PC-9 (cell line): ENCODE measurements around the gene KCNJ6. TPM values are rescaled to one million over a fixed set of nuclear protein-coding genes. Genes with fewer than 3 reads are reported as not detected.
"Not testable (repeated sequence)": the region's sequence is repeated elsewhere in the genome, so short reads cannot be mapped to it uniquely, and the experiment has no call there.

Source experiments
- BruUV-seq: library from RNA; stranded (reverse); fragments of 400-500 nt; replicated peaks from 2 replicates; lab custom pipeline; 2021; lab: Mats Ljungman, UMichigan
- CTCF ChIA-PET: fragments of 300-600 bp; sonication (Branson Sonifier 250); formaldehyde crosslinking; loops from one replicate; lab custom pipeline; 2022; ENCODE audit warnings: antibody characterized with exemption; lab: Charles Lee
- POLR2A ChIA-PET: fragments of 300-600 bp; sonication (Branson Sonifier 250); formaldehyde crosslinking; loops from one replicate; lab custom pipeline; 2022; ENCODE audit warnings: antibody characterized with exemption; ENCODE audit not compliant: unreplicated experiment; lab: Charles Lee
- DNase-seq, 2 experiments: peaks; one replicate each; pipeline versions ENCODE4 v3.0.0 to v3.0.0-alpha.2; 2015 to 2022; ENCODE audit warnings: mixed read lengths in 1 of 2
- H2AFZ ChIP-seq: fragments of 200-600 bp; sonication (generic); 2 replicates; pipeline ENCODE4 v1.8.1; 2017; ENCODE audit warnings: antibody characterized with exemption
- H3F3A ChIP-seq: fragments of 200-600 bp; sonication (generic); 2 replicates; pipeline ENCODE4 v1.8.1; 2017; ENCODE audit warnings: antibody characterized with exemption, mild to moderate bottlenecking, low read depth; ENCODE audit not compliant: insufficient read depth
- H3K27ac ChIP-seq: fragments of 200-600 bp; sonication (generic); 2 replicates; pipeline ENCODE4 v1.6.1; 2016; ENCODE audit warnings: mixed run types
- H3K27me3 ChIP-seq: fragments of 200-600 bp; sonication (generic); 2 replicates; pipeline ENCODE4 v1.6.1; 2016; ENCODE audit warnings: low read depth, mixed run types; ENCODE audit not compliant: insufficient read depth
- H3K36me3 ChIP-seq: fragments of 200-600 bp; sonication (generic); 2 replicates; pipeline ENCODE4 v1.6.1; 2016; ENCODE audit warnings: low read depth, mixed run types
- H3K4me1 ChIP-seq: fragments of 200-600 bp; sonication (generic); replicated peaks from 2 replicates; pipeline ENCODE4 v1.6.1; 2016; ENCODE audit warnings: mixed run types; ENCODE audit not compliant: insufficient read depth
- H3K4me2 ChIP-seq: fragments of 200-600 bp; sonication (generic); 2 replicates; pipeline ENCODE4 v1.6.1; 2017; ENCODE audit warnings: mixed run types
- H3K4me3 ChIP-seq: fragments of 200-600 bp; sonication (generic); 2 replicates; pipeline ENCODE4 v1.6.1; 2016; ENCODE audit warnings: mixed run types
- H3K79me2 ChIP-seq: fragments of 200-600 bp; sonication (generic); 2 replicates; pipeline ENCODE4 v1.6.1; 2017; ENCODE audit warnings: low read depth, mixed run types
- H3K9me2 ChIP-seq: fragments of 200-600 bp; sonication (generic); 2 replicates; pipeline ENCODE4 v1.8.1; 2017; ENCODE audit warnings: mild to moderate bottlenecking; ENCODE audit not compliant: insufficient read depth
- H3K9me3 ChIP-seq: fragments of 200-600 bp; sonication (generic); 2 replicates; pipeline ENCODE4 v1.8.1; 2016; ENCODE audit warnings: low read depth; ENCODE audit not compliant: insufficient read depth
- H4K20me1 ChIP-seq: fragments of 200-600 bp; sonication (generic); 2 replicates; pipeline ENCODE4 v1.8.1; 2017; ENCODE audit not compliant: insufficient read depth
- CTCF ChIP-seq: fragments of 200-600 bp; sonication (generic); conservative IDR thresholded peaks from 2 replicates; pipeline ENCODE4 v1.6.1; 2017; ENCODE audit warnings: mixed run types, antibody characterized with exemption, mild to moderate bottlenecking, moderate library complexity
- EZH2 ChIP-seq: fragments of 200-600 bp; sonication (generic); IDR thresholded peaks from 2 replicates; pipeline ENCODE4 v1.8.0; 2017; ENCODE audit warnings: antibody characterized with exemption, low read depth
- intact Hi-C: fragments of 100-400 bp; cut with micrococcal nuclease; formaldehyde crosslinking; loops from one replicate; pipeline ENCODE4 v1.10.0; 2022; ENCODE audit not compliant: unreplicated experiment
- total RNA-seq: library from RNA; stranded (reverse); gene quantifications from 2 replicates; pipeline ENCODE4 v1.2.3, GENCODE V29; 2021

KCNJ6 gene
- total RNA-seq, 1 experiment from 2014 or later: not detected

DNA sequence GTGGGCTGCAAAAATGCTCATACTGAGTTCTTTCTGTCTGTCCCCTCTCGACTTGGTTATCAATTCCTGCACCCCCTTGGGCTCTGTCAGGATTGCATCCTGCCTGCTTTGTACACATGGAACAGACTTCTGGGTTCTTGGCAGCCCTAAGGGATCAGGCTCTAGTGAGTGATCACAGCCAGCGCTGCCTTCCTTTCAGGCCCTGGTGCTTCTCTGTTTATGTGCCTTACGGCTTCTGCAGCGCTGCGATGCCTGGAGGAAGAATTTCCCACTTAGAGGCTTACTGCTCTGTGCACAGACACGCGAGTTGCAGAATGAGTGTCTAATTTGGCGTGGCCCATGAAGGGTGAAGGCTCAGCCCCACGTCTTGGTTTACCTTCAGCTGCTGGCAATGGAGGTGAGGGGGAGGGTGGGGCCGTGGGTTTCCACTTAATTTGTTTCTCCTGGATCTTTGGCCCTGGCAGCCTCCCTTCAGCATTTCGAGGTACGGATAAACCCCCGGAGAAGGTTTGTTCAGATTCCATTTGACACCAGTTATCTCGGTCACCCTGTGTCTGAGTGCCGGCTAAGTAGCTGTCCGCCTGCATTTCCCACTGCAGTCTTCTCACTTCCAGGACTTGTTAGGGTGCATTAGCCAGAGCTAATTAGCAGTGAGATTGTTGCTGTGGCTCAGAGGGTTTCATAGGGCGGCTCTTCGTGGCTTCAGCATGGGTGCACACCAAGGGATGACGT lies 322.4 kb downstream of the KCNJ6 start:
- no peak overlapping the region for H3K4me2 ChIP-seq
- no peaks in the 10 kb centered on the region for H3F3A ChIP-seq
- no TSS peak for BruUV-seq
- no peak for DNase-seq
- no peak overlapping the region for H3K4me3 ChIP-seq
- no peak for TF ChIP-seq EZH2
- TF ChIP-seq CTCF: no peak
- H3K27me3 ChIP-seq: no peaks in the 10 kb centered on the region
- no peaks in the 10 kb centered on the region for H3K9me3 ChIP-seq
- CTCF ChIA-PET: no interaction called here
- no peak overlapping the region for H3K27ac ChIP-seq
- no peaks in the 10 kb centered on the region for H4K20me1 ChIP-seq
- no peaks in the 10 kb centered on the region for H3K36me3 ChIP-seq
- POLR2A ChIA-PET: no interaction called here
- H3K79me2 ChIP-seq: no peaks in the 10 kb centered on the region
- no peaks in the 10 kb centered on the region for H3K4me1 ChIP-seq
- H3K9me2 ChIP-seq: no peaks in the 10 kb centered on the region
- intact Hi-C loops: no loop called here
- no peak overlapping the region for H2AFZ ChIP-seq

DNA sequence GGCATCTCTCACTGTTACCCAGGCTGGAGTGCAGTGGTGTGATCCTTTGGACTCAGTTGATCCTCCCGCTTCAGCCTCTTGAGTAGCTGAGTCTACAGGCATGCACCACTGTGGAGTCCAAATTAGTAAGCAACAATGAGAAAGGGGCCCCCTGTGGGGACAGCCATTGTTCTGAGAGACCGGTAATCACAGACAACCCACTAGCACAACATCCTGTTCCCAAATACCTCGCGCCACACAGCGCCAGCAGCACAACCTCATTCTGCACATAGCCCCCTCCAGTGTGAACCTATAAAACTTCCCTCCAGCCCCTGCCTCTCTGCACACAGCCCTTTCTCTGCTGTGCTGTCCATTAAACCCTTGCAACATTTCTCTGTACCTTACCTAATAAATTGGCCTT lies 323.2 kb downstream of the KCNJ6 start:
- no peaks in the 10 kb centered on the region for H3K27me3 ChIP-seq
- ChIA-PET POLR2A (no interaction called here), CTCF (no interaction called here)
- no peak overlapping the region for H2AFZ ChIP-seq
- no peaks in the 10 kb centered on the region for H4K20me1 ChIP-seq
- H3K79me2 ChIP-seq: no peaks in the 10 kb centered on the region
- no peak overlapping the region for H3K4me2 ChIP-seq
- no peak for TF ChIP-seq EZH2
- TF ChIP-seq CTCF: no peak
- no peak overlapping the region for H3K27ac ChIP-seq
- no peaks in the 10 kb centered on the region for H3K36me3 ChIP-seq
- no peak overlapping the region for H3K4me3 ChIP-seq
- no peaks in the 10 kb centered on the region for H3K9me2 ChIP-seq
- H3F3A ChIP-seq: no peaks in the 10 kb centered on the region
- H3K9me3 ChIP-seq: no peaks in the 10 kb centered on the region
- intact Hi-C loops: no loop called here
- no TSS peak for BruUV-seq
- H3K4me1 ChIP-seq: no peaks in the 10 kb centered on the region
- no peak for DNase-seq

DNA sequence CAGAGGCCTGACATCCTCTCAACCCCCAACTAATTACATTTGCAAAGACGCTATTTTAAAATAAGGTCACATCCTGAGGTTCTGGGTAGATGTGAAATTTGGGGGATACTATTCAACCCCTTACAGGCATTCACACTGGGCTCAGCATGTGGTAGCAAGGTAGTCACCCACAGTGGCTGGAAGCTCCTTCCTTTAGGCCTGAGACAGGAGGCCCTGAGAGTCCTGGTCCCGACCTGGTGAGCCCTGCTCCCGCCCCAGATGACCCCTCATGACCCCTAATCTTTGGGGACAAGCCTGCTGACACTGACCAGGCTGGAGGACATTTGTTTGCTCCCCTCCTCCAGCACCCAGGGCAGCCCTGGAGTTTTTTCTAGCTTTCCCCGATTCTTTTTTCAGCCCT lies 323.8 kb downstream of the KCNJ6 start:
- Histone ChIP-seq H3F3A (no peaks in the 10 kb centered on the region), H3K4me3 (no peak overlapping the region), H4K20me1 (no peaks in the 10 kb centered on the region), H3K9me2 (no peaks in the 10 kb centered on the region), H3K27ac (no peak overlapping the region), H3K4me2 (no peak overlapping the region), H3K9me3 (no peaks in the 10 kb centered on the region), H3K36me3 (no peaks in the 10 kb centered on the region), H3K4me1 (no peaks in the 10 kb centered on the region), H3K79me2 (no peaks in the 10 kb centered on the region), H2AFZ (no peak overlapping the region), H3K27me3 (no peaks in the 10 kb centered on the region)
- intact Hi-C loops: no loop called here
- ChIA-PET CTCF (no interaction called here), POLR2A (no interaction called here)
- BruUV-seq: no TSS peak
- no peak for DNase-seq
- TF ChIP-seq EZH2 (no peak), CTCF (no peak)

DNA sequence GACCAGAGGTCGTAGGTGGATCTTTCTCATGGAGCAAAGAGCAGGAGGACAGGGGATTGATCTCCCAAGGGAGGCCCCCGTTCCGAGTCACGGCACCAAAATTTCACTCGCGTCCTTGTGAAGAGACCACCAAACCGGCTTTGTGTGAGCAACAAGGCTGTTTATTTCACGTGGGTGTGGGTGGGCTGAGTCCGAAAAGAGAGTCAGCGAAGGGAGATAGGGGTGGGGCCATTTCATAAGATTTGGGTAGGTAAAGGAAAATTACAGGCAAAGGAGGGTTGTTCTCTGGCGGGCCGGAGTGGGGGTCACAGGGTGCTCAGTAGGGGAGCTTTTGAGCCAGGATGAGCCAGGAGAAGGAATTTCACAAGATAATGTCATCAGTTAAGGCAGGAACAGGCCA lies 324.3 kb downstream of the KCNJ6 start:
- H3K4me2 ChIP-seq, intact Hi-C loops, POLR2A ChIA-PET, H3K4me1 ChIP-seq, H3K27me3 ChIP-seq, H3F3A ChIP-seq, H3K4me3 ChIP-seq, H3K27ac ChIP-seq, H3K79me2 ChIP-seq, BruUV-seq, H2AFZ ChIP-seq, H3K9me3 ChIP-seq, H3K9me2 ChIP-seq, DNase-seq, H3K36me3 ChIP-seq, CTCF ChIA-PET, H4K20me1 ChIP-seq: not testable (repeated sequence)

DNA sequence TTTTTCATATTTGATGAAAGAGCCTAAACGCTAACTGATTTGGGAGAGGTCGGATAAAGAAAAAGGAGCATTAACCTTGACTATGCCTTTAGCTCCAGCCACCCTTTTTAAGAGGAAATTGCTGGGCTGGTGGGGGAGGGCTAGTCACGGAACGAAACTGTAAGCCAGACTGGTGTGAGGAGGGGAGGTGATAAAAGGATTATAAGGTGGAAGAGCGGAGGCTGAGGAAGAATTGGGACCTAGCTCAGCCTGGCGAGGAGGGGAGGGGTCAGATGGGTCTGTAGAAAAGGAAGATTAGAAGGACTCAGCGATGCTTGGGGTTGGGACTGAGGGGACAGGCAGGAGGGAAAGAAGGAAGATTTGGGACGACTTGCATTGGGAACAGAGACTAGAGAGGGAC lies 325.4 kb downstream of the KCNJ6 start:
- H3K79me2 ChIP-seq, H3K4me2 ChIP-seq, POLR2A ChIA-PET, DNase-seq, H3K4me3 ChIP-seq, H3K27ac ChIP-seq, intact Hi-C loops, H4K20me1 ChIP-seq, H3F3A ChIP-seq, H2AFZ ChIP-seq, H3K27me3 ChIP-seq, CTCF ChIA-PET, H3K9me3 ChIP-seq, H3K4me1 ChIP-seq, H3K36me3 ChIP-seq, BruUV-seq, H3K9me2 ChIP-seq: not testable (repeated sequence)
